Activated B cell treated with CpG ODN at 0.5 μM for 24 hours (primary cell): ENCODE data around the gene INPP4A. TPM values are rescaled to one million over a fixed set of nuclear protein-coding genes. Genes with fewer than 3 reads are reported as not detected.

Experiments used
- ATAC-seq: fragments of 200-7000 bp; cut with Tn5 transposase; one replicate; pipeline ENCODE4 v1.10.0; 2021; ENCODE audit warnings: low read depth, mild to moderate bottlenecking, moderate library complexity
- CTCF ChIA-PET: fragments of 350-600 bp; sonication (Branson Sonifier 250); formaldehyde crosslinking; loops from one replicate; lab custom pipeline; 2021; ENCODE audit warnings: antibody characterized with exemption; lab: Charles Lee
- POLR2A ChIA-PET: fragments of 350-600 bp; sonication (Branson Sonifier 250); formaldehyde crosslinking; loops from one replicate; lab custom pipeline; 2021; ENCODE audit warnings: antibody characterized with exemption; lab: Charles Lee
- DNase-seq: peaks from one replicate; pipeline ENCODE4 v3.0.0; 2022
- H3K27ac Mint-ChIP-seq: one replicate; pipeline ENCODE4 v1.8.0; 2020; ENCODE audit warnings: mixed read lengths
- H3K27me3 Mint-ChIP-seq: one replicate; pipeline ENCODE4 v1.8.0; 2021; ENCODE audit warnings: mixed read lengths
- H3K36me3 Mint-ChIP-seq: one replicate; pipeline ENCODE4 v1.8.0; 2021; ENCODE audit warnings: low read depth, mixed read lengths
- H3K4me1 Mint-ChIP-seq: one replicate; pipeline ENCODE4 v1.8.0; 2021; ENCODE audit warnings: mixed read lengths
- H3K4me3 Mint-ChIP-seq: one replicate; pipeline ENCODE4 v1.8.0; 2020; ENCODE audit warnings: mild to moderate bottlenecking, mixed read lengths
- H3K9me3 Mint-ChIP-seq: one replicate; pipeline ENCODE4 v1.8.0; 2020; ENCODE audit warnings: mixed read lengths
- CTCF ChIP-seq: fragments of 200-600 bp; IDR thresholded peaks from one replicate; pipeline ENCODE4 v1.8.0; 2022; ENCODE audit warnings: antibody characterized with exemption, mild to moderate bottlenecking
- intact Hi-C: fragments of 100-400 bp; cut with micrococcal nuclease; formaldehyde crosslinking; loops from one replicate; pipeline ENCODE4 v1.15.1; 2024
- total RNA-seq: library from RNA; stranded (reverse); gene quantifications from 2 replicates; pipeline ENCODE4 v1.2.3, GENCODE V29; 2022

INPP4A gene
- total RNA-seq, 1 donor from 2014 or later: 26.6 TPM

GRCh38 chr2:98615481-98615880, 170.8 kb downstream of the INPP4A start:
- Mint-ChIP-seq H3K9me3 (no peaks in the 10 kb centered on the region), H3K27ac (no peak overlapping the region), H3K4me1 (peaks cover 11% of the 10 kb centered on the region), H3K36me3 (peaks cover 81% of the 10 kb centered on the region), H3K4me3 (no peak overlapping the region), H3K27me3 (no peaks in the 10 kb centered on the region)
- no peak for DNase-seq
- TF ChIP-seq CTCF: no peak
- CTCF ChIA-PET: no interaction called here
- POLR2A ChIA-PET: no interaction called here
- intact Hi-C loops: no loop called here
- ATAC-seq: no peak

DNA sequence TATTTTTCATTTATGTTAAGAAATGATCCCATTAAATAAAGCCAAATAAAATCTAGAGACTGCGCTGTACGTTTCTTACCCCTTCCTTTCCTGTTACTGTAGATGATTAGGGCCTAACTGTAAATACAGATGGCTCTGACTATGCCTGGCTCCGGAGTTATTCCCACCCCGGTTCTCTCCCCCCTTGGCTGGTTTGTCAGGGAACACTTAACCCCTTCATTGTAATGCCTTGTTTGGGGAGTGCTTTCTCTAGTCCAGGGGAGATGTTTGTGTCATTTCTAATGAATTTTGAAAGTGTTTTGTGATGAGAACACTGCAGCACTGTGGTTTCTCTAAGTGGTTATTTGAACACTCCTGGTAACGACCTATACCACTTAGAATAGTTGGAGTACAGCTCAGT, 172.5 kb downstream of the INPP4A start:
- H3K36me3 Mint-ChIP-seq: peaks cover 65% of the 10 kb centered on the region

DNA sequence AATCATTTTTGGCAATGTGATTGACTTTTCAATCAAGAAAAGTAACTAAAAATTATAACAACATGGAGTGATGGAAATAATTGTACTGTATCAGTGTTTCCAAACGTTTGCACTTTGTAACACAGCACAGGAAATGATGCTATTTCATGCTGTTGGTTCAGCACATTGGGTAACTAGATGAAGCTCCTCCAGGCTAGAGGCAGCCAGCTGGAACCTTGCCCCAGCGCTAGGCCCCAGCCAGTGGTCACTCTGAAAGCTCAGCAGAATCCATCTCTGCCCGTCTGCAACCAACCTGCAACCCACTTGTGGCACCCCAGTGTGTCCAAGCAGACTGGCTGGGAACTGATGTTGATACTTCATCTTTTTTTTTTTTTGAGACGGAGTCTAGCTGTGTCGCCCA, 179.0 kb downstream of the INPP4A start:
- TF ChIP-seq CTCF: no peak
- ATAC-seq (no peak), DNase-seq (no peak)
- Mint-ChIP-seq H3K4me1 (no peaks in the 10 kb centered on the region), H3K27me3 (no peaks in the 10 kb centered on the region), H3K36me3 (peaks cover 14% of the 10 kb centered on the region), H3K4me3 (no peak overlapping the region), H3K27ac (no peak overlapping the region), H3K9me3 (no peaks in the 10 kb centered on the region)
- POLR2A ChIA-PET: interaction anchor here (0.7 kb wide), 1 partner anchor 132 kb away, joined by 3 read pairs; no protein-coding TSS in a partner anchor
- CTCF ChIA-PET: interaction anchor here (1.3 kb wide), 1 partner anchor 26 kb away, joined by 3 read pairs; no protein-coding TSS in a partner anchor
- intact Hi-C loops: no loop called here

More for the DNA sequence above, 172.5 kb downstream of the INPP4A start:
- Mint-ChIP-seq H3K4me1 (peaks cover 2% of the 10 kb centered on the region), H3K9me3 (no peaks in the 10 kb centered on the region), H3K27ac (no peak overlapping the region), H3K27me3 (no peaks in the 10 kb centered on the region), H3K4me3 (no peak overlapping the region)
- CTCF ChIA-PET: no interaction called here
- DNase-seq (no peak), ATAC-seq (no peak)
- intact Hi-C loops: no loop called here
- POLR2A ChIA-PET: interaction anchor here (0.9 kb wide), 1 partner anchor 8 kb away, joined by 3 read pairs; no protein-coding TSS in a partner anchor
- no peak for TF ChIP-seq CTCF

DNA sequence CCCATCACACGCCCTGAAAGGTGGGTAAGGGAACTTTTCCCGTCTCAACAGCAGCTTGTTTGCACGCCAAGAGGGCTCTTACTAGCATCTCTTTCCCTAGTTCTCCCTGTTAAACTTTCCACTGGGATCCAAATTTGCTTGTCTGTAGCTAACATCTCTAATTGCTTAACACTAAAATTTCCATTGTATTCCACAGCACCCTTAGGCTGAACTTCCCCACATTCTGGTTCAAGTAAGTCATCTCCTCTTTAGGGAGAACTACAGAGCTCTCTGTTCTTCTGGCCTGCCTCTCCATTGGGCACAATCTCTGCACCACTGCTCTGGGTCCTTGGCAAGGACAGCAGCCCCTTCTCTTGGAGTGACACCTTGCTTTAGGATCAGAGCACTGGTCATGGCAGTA, 187.7 kb downstream of the INPP4A start:
- intact Hi-C loops: no loop called here
- no peak overlapping the region for H3K27ac Mint-ChIP-seq

More for the DNA sequence above, 187.7 kb downstream of the INPP4A start:
- H3K36me3 Mint-ChIP-seq: peaks cover 36% of the 10 kb centered on the region
- CTCF ChIA-PET: interaction anchor here (1.0 kb wide), 1 partner anchor 17 kb away, joined by 3 read pairs; no protein-coding TSS in a partner anchor
- H3K9me3 Mint-ChIP-seq: no peaks in the 10 kb centered on the region
- TF ChIP-seq CTCF: no peak
- H3K4me3 Mint-ChIP-seq: no peak overlapping the region
- peaks cover under 1% of the 10 kb centered on the region for H3K4me1 Mint-ChIP-seq
- H3K27me3 Mint-ChIP-seq: no peaks in the 10 kb centered on the region
- DNase-seq (no peak), ATAC-seq (no peak)
- POLR2A ChIA-PET: interaction anchor here (0.5 kb wide), 1 partner anchor 46 kb away, joined by 4 read pairs; no protein-coding TSS in a partner anchor
